ENCODE data around the gene PSMD1.

- no peak for TF ChIP-seq RAD21 (IDR thresholded peaks at IDR 0.05 in 1 of 2, conservative IDR thresholded peaks at IDR 0.05 in 1 of 2; ENCODE audit: low read depth in 2 of 2, low read length in 2 of 2)
- TF ChIP-seq GTF2F1 (IDR thresholded peaks at IDR 0.05; ENCODE audit: borderline replicate concordance, low read depth, low read length) = no peak
- no peak for TF ChIP-seq CTCF (IDR thresholded peaks at IDR 0.05; ENCODE audit: control extremely low read depth in 1 of 3, insufficient read depth in 1 of 3, low read depth in 1 of 3, low read length in 3 of 3)
- TF ChIP-seq POLR2A (IDR thresholded peaks at IDR 0.05; ENCODE audit: control extremely low read depth in 1 of 2, low read depth in 2 of 2, low read length in 2 of 2) = no peak
- no peak for TF ChIP-seq SIN3A (conservative IDR thresholded peaks at IDR 0.05 in 1 of 2, IDR thresholded peaks at IDR 0.05 in 1 of 2; ENCODE audit: low read depth in 1 of 2, low read length in 2 of 2)
- TF ChIP-seq EGR1 (IDR thresholded peaks at IDR 0.05; ENCODE audit: borderline replicate concordance, low read depth, low read length) = no peak
Observed at GRCh38 chr2:231146665-231147064, 90.0 kb downstream of the PSMD1 start.
